ENCODE results near the gene LMF1. TPM values are rescaled to one million over a fixed set of nuclear protein-coding genes. Genes with fewer than 3 reads are reported as not detected.

The LMF1 gene
- total RNA-seq, 2 donors from 2014 or later: 11.9 to 12.0 TPM

DNA sequence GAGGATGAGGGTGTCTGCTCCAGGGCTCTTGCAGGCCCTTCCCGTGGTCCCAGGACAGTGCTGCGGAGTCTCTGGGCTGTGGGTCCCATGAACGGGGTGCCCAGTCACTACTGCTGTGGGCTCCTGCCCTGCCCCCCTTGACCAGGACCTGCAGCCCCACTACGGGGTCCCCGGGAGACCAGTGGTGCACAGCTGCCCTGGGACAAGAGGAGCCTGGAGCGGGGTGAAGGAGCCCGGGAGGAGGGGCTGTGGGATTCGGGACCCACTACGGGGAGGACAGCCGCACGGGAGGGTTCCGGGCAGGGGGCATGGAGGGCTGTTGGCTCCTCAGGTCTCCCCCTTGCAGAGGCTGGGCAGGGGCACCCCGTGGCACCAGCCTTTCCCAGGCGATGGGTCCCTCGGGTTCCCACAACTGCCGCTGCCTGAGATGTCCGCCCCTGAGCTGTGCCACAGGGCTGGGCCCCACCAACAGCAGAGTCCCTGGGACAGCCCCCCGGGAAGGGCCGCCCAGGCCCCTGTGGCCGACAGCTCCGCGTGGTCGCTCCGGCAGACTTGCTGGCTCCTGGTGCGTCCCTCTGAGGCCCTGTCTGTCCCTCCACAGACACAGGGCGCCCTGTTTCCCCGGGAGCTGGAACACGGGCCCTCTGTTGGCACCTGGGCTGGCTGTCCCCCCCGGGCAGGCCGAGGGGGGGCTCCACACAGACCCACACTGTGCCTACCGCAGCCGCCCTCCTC, 118.2 kb downstream of the LMF1 start:
- peak in 1 of 2 donors; percentile 5 for ATAC-seq
- intact Hi-C loops (cut with DNase I): no loop called here

DNA sequence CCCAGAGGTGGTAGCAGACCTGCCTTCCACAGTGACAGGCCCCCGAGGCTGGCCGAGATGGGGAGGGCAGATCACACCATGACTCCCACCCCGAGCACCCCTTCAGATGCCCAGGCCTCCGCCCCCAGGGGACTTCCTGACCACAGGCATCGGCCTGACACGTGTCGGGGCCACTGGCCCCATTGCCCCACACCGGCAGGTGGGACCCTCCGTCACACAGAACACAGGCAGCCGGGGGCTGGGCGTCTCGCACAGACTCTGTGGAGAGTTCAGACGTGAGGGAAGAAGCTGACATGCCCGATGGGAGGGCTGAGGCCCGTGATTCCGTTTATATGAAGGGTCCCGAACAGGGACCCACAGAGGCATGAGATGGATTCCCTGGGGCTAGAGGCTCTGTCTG, 118.9 kb downstream of the LMF1 start:
- intact Hi-C loops (cut with DNase I): no loop called here
- ATAC-seq (no peak), DNase-seq (no peak)

More for the DNA sequence above, 118.2 kb downstream of the LMF1 start:
- no peak for DNase-seq

DNA sequence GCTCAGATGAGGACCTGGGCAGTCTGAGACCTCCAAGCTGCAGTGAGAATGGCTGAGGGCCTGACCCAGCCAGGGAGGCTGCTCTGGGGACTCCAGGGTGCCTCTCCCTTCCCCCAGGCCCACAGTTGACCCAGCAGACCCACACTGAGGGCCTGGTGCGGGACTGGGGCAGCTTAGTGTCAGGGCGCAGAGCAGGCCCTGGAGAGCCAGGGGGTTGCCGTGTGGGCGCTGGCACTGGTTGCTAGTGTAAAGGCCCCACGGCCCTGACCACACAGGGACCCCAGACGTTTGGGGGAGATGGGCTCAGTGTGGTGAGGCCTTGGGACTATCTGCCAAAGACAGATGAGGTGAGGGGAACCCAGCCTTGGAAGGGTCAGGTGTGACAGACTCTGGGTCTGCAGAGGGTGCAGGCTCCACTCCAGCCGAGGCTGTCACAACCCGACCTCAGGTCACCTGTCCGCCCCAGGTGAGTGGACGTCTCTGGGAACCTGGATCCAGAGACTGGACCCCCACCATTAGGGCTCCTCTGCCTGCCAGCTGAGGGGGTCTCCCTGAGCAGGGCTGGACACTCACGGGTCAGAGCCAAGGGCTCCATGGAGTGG, 119.5 kb downstream of the LMF1 start:
- ATAC-seq (no peak), DNase-seq (no peak)
- intact Hi-C loops (cut with DNase I): no loop called here

DNA sequence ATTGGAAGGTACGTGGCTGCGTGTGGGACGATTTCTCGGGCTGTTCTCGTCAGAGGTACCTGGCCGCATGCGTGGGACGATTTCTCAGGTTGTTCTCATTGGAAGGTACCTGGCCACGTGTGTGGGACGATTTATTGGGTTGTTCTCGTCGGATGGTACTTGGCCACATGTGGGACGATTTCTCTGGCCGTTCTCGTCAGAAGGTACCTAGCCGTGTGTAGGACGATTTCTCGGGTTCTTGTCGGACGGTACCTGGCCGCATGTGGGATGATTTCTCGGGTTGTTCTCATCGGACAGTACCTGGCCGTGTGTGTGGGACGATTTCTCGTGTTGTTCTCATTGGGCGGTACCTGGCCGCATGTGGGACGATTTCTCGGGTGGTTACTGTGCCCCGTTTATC, 120.1 kb downstream of the LMF1 start:
- ATAC-seq (no peak), DNase-seq (no peak)
- intact Hi-C loops (cut with DNase I): no loop called here

DNA sequence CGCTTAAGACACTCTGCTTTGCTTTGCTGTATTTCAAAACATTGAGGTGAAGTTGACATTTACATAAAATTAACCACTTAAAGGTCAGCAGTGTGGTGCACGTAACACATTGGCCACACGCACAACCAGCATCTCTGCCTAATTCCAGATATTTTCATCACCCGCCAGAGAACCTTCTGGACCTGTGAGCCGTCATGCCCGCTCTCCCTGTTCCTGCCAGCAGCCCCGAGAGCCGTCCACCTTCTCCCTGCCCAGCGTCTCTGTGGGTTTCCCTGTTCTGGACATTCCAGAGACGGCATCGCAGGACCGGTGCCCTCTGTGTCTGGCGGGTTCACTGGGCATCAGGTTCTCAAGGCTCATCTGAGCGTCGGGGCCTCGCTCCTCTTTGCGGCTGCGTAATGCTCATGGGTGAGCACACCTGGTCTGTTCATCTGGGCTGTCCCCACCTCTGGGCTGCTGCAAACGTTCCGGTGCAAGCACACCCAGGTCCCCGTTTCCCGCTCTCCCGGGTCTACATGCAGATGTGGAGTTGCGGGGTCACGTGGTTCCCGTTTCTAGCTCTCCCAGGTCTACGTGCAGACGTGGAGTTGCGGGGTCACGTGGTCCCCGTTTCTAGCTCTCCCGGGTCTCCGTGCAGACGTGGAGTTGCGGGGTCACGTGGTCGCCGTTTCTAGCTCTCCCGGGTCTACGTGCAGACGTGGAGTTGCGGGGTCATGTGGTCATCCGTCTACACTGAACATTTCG, 122.1 kb downstream of the LMF1 start:
- ATAC-seq (no peak), DNase-seq (peak; percentile 10)
- intact Hi-C loops (cut with DNase I): no loop called here

DNA sequence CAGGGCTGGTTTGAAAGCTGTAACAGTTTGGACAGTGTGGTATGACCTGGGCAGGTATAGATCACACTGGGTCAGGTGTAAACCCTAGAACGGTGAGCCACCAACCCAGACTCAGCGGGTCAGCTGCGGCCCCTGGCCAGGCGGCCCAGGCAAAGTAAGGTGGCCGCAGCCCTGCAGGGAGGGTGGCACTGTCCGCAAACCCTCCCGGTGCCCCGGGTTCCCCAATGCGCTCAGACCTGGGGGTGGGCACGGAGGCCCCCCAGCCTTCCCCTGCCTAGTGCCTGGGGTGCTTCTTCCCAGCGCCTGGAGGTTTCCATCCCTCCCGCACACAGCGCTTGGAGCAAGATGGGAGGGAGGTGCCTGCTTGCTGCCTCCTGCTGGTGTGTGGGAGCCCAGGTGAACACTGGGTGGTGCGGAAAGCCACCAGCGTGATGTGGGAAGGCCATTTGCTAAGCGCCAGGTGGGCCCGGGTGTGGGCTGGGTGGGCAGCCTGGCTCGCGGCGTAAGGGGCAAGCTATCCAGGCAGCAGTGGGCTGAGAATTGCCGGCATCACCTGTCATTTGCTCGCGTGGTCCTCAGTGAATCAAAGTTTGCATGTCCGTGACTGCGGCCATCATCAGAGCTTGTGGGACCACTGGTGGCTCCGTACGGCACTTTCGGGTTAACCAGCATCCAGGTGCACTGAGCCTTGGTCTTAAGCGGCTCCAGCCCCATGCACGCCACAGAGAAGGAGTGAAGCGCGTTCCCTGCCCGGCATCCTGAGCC, 122.9 kb downstream of the LMF1 start:
- DNase-seq (peak; percentile 10), ATAC-seq (no peak)
- intact Hi-C loops (cut with DNase I): no loop called here

DNA sequence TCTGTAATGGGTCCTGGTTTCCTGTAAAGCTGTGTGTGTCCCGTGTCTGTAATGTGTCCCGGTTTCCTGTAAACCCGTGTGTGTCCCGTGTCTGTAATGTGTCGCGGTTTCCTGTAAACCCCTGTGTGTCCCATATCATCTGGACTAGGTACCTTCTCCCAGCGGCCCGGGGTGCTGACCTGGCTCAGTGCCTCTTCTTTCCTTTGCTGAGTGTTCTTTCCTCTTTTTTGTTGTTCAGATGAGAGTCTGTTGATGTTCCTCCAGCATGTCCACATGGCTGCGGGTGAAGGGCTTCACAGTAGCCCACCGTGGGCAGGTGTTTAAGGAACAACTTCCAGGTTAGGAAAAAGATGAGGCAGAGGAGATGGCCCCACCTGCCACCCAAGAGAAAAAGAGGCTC, 123.6 kb downstream of the LMF1 start:
- ATAC-seq (no peak), DNase-seq (peak; percentile 9)
- intact Hi-C loops (cut with DNase I): no loop called here

DNA sequence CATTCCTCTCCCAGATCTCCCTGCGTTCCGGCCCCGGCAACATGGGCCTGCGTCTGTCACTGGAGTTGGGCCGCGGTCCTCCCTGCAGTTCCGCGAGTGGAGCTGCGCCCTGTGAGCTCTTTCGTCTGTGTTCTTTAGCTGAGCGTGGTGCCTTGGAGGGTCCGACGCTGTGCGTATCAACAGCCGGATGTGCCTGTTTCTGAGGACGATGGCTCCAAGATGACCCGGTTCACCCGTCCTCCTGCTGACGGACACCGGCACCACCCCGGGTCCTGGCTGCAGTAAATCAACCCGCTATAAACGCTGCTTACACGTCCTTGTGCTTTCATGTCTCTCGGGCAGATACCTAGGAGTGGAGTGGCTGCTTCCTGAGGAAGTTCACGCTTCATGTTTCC, 125.4 kb downstream of the LMF1 start:
- intact Hi-C loops (cut with DNase I): no loop called here
- ATAC-seq (no peak), DNase-seq (peak; percentile 4)

DNA sequence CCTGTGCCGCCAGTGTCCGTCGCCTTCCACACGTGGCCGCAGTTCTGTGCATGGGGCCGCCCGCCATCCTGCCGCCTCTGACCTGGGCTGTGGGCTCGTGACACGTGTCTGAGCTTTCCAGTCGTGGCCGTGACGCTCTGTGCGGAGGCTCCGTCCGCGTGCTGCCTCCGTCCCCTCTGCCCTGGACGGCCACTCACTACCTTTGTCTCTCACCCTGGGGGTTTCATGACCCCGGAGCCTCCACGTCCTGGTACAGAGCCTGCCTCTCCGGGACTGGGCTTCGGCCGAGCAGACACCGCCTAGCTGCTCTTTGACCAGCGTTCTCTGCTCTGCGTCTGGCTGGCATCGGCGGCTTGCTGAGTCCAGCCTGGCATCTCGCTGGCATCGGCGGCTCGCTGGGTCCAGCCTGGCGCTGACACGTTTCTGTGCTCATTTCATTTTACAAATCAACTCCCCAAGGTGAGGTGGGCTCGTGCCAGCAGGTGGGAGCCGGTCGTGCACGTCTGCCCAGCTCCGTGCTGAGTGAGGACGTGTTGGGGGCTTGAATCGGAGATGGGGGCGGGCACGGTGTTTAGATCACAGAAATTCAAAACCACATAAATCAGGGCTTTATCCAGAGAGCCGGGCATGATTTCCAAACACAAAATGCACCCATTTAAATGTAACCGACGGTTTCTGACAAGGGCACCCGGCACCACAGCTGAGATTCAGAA, 126.0 kb downstream of the LMF1 start:
- DNase-seq (peak; percentile 18), ATAC-seq (no peak)
- intact Hi-C loops (cut with DNase I): no loop called here

DNA sequence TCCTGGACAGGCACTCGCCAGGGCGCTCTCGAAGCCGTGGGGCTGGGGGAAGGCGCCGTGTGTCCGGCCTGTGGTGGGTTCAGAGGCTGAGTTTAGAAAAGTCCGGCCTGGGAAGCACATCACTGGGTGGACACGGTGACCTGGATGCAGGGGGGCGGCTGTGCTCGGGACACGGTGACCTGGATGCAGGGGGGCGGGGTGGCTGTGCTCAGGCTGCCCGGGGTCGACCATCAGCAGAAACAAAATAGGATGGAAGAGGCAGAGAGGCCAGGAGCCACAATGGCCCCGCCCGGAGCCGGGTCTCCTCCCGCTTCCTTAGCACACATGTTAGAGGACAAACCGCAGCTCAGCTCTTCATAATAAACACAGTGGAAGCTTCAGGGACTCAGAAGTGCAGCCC, 127.0 kb downstream of the LMF1 start:
- ATAC-seq (no peak), DNase-seq (no peak)
- intact Hi-C loops (cut with DNase I): no loop called here

DNA sequence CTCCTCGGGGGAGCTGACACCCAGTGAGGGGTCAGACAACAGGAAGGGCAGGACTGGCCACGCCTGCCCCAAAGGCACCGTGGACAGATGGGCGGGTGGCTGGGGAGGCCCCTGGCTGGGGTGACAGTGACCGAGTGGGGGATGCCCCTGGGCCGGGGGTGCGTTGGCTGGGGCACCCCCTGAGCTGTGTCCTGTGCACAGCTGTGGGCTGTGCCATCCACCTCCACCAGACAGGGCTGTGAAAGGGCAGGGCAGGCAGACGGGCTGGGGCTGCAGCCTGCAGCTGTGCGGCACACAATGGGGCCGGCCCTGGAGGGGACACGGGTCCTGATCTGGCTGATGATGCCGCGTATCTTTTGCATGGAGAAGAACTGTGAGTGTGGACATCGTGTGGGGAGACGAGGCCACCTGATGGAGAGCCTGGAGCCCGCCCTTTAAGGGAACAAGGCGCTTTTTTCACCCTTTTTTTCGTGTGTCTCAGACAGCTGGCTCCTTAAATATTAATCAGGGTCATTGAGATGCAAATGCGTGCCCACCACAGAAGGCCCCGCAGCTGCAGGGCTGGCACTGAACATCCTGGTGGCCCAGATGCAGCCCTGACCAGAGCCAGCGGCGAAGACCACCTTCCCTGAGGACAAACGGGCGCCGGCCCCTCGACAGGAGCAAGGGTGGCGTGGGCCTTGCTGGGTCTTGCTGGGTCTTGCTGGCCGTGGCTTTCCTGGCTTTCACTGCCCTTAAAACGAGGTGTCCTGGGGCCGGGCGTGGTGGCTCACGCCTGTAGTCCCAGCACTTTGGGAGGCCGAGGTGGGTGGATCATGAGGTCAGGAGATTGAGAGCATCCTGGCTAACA, 127.8 kb downstream of the LMF1 start:
- ATAC-seq: no peak
- intact Hi-C loops (cut with DNase I): no loop called here
- DNase-seq: no peak

DNA sequence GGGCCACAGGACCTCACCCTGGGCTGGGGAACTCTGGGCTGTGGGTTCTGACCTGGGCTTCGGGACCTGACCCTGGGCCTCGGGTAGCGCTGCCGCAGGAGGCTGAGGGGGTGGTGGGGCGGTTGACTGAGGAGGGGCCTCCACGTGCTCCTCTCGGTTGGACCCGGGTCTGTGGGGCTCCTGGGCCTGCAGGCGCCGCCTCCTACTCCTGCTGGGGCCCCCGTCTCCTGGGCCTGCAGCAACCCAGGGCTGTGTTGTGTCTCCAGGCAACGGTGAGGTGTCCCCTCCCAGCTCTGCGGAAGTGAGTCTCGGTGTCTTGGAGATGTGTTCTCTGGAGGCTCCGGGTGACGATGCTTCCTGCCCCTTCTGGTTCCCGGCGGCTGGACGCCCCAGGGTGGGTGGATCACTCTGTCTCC, 128.7 kb downstream of the LMF1 start:
- ATAC-seq: no peak
- DNase-seq: no peak
- intact Hi-C loops (cut with DNase I): no loop called here

DNA sequence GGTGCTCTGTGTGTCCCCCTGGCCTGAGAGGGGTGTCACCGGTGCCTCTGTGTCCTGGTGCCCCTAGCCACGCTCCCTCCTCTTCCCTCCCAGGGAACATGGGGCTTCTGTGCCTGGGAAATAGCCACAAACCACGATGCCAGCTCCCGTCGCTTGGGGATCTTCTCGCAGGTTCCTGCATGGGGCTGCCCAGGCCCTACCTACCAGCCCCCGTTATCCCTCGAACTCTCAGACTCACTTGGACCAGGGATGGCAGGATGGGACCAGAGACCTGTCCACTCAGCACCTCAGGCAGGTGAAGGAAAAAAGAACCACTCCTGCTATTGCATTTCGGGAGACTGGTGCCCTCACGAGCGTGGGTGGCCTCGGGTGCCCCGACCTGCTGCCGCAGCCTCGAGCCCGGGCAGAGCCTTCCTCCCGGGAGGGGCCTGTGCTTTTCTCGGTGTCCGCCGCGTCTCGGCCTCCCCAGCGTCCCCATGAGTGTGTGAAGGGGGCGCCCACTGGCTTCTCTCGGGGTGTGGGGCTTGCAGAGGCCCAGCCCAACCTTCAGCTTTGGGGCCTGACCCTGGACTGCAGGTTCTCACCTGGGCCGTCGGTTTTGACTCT, 129.2 kb downstream of the LMF1 start:
- intact Hi-C loops (cut with DNase I): no loop called here
- ATAC-seq: no peak
- no peak for DNase-seq

DNA sequence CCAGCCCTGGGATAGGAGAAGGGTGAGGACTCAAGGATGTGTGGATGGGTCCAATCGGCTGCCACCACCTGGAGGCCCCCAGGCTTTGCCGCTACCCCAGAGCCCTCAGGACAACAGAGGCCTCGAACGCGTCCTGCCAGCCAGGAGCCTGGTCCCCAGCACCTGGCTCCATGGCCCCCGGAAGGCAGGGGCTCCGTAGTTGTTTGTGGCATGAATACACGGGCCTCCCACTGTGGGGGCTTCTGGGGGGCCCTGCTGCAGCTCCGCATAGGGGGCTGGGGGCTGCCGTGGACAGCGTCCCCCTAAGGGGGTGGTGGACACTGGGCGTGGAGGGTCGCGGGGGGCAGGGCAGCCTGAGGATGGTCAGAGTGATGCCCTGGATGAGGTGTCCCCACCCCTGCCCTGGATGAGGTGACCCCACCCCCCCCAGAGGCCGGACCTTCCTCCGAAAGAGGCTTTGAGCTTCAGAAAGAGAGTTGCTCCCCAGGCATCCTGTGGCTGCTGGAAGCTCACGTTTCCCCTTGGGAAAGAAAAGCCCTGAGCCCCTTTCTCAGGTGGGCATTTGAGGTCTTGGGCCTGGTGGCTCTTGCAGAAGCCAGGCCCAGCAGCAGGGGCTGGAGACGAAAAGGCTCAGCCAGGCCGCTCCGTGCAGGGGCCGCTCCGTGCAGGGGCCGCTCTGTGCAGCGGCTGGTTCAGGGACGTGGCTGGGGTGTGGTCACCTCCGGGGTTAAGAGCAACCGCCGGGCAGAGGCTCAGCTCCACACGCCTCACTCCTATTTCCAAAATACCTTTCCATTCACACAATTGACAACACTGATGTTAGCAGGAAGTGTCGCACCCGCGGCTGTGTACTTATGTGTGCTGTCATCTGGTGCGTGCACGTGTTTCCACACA, 130.0 kb downstream of the LMF1 start:
- intact Hi-C loops (cut with DNase I): no loop called here
- no peak for DNase-seq
- no peak for ATAC-seq

DNA sequence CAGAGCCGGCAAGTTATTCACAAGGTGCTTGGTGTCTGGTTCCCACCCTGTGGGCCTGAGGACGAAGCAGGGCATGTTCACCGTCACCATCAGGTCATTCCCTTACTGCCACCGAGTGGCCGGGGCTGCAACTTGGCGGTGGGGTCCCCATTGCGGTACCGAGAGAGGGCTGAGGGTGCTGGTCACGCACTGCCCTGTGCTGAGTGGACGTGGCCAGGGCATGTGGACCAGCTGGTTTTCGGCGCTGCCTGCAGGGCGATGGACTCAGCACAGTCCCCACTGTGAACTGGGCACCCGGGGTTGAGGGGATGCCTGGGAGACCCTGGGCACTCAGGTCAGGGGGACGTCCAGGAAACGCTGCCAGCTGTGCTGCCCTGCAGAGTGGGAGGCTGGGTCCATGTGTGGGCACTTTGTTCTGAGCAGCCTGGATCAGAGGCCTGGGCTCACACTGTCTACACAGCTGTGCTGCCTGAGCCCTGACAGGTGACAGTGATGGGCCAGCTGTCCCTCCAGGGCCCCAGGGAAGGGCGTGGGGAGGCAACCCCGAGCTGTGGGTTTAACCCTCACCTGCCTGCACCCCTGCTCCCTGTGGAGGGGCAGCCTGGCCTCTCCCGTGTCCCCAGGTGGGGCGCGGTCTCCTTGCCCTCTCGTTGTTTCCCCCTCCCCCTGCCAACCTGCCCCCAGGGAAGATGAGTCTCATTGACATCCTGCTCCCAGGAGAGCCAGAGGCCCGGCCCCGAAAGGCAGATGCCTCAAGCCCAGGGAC, 131.0 kb downstream of the LMF1 start:
- intact Hi-C loops (cut with DNase I): no loop called here
- DNase-seq (no peak), ATAC-seq (no peak)

DNA sequence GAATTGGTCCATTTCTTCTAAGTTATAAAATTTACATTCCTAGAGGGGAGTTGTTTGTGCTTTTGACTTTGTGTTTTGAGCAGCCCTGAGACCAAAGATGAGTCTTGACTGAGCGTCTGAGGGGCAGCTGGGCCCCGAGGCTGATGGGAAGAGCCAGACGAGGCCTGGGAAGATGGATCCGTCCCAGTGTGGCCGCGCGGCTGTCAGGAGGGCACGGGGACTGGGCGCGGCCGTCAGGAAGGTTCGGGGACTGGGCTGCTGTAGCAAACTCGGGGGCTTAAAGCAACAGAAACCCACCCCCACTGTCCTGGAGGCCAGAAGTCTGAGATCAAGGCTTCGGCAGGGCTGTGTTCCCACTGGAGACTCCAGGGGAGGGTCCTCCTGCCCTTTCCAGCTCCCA, 132.0 kb downstream of the LMF1 start:
- no peak for ATAC-seq
- intact Hi-C loops (cut with DNase I): no loop called here
- no peak for DNase-seq

Data from left cardiac atrium (tissue), 4 donors.